GM21526 (cell line): ENCODE results near the gene NUPR2.
"Not testable (repeated sequence)": the region's sequence is repeated elsewhere in the genome, so short reads cannot be mapped to it uniquely, and the experiment has no call there.

Experiments
- ATAC-seq: cut with Tn5 transposase; IDR thresholded peaks from one replicate; pipeline ENCODE4 v1.9.1; 2021; ENCODE audit warnings: moderate library complexity; ENCODE audit not compliant: unreplicated experiment, low FRiP score

The NUPR2 gene

GRCh38 chr7:56115852-56116538, at the start of gene NUPR2:
Gene NUPR2, minus strand, starts transcription at chr7:56116417. Its CDS starts 103 bp downstream, at chr7:56116314.
- ATAC-seq: no peak

- no peak for ATAC-seq
Observed at GRCh38 chr7:56157238-56157790, 41.1 kb upstream of the NUPR2 start.

- not testable (repeated sequence) for ATAC-seq
Observed at GRCh38 chr7:56131062-56131461, 14.8 kb upstream of the NUPR2 start.

- no peak for ATAC-seq
Observed at GRCh38 chr7:56127241-56127975, 11.2 kb upstream of the NUPR2 start.

GRCh38 chr7:56125831-56126230, 9.6 kb upstream of the NUPR2 start:
- ATAC-seq: no peak

GRCh38 chr7:56124981-56125380, 8.8 kb upstream of the NUPR2 start:
- ATAC-seq: no peak

GRCh38 chr7:56121440-56121839, 5.2 kb upstream of the NUPR2 start:
- no peak for ATAC-seq

GRCh38 chr7:56112244-56112643, 4.0 kb downstream of the NUPR2 start:
- ATAC-seq: not testable (repeated sequence)

- no peak for ATAC-seq
Observed at GRCh38 chr7:56110611-56111010, 5.6 kb downstream of the NUPR2 start.

- ATAC-seq: no peak
Observed at GRCh38 chr7:56107954-56108258, 8.3 kb downstream of the NUPR2 start.

- ATAC-seq: peak; percentile 99
Observed at GRCh38 chr7:56106108-56107073, 9.8 kb downstream of the NUPR2 start, which contains the start of gene CHCHD2. Gene CHCHD2, minus strand, starts transcription at chr7:56106476. Its CDS starts 63 bp downstream, at chr7:56106413.

- no peak for ATAC-seq
Observed at GRCh38 chr7:56105508-56105907, 10.7 kb downstream of the NUPR2 start.

GRCh38 chr7:56104138-56104537, 12.1 kb downstream of the NUPR2 start:
- ATAC-seq: not testable (repeated sequence)

GRCh38 chr7:56099653-56100052, 16.6 kb downstream of the NUPR2 start:
- ATAC-seq: no peak

- not testable (repeated sequence) for ATAC-seq
Observed at GRCh38 chr7:56098187-56099008, 17.8 kb downstream of the NUPR2 start.

GRCh38 chr7:56097700-56098099, 18.5 kb downstream of the NUPR2 start:
- no peak for ATAC-seq

- ATAC-seq: no peak
Observed at GRCh38 chr7:56092789-56093531, 23.3 kb downstream of the NUPR2 start, which contains the start of gene PHKG1. Gene PHKG1, minus strand, starts transcription at chr7:56092952. Its CDS starts 4,011 bp downstream, at chr7:56088941.

GRCh38 chr7:56092388-56092787, 23.8 kb downstream of the NUPR2 start:
- ATAC-seq: not testable (repeated sequence)

- ATAC-seq: no peak
Observed at GRCh38 chr7:56091591-56091990, 24.6 kb downstream of the NUPR2 start.
